Ascending aorta (tissue), 2 donors: ENCODE results near the gene DNAJC13. TPM values are rescaled to one million over a fixed set of nuclear protein-coding genes. Genes with fewer than 3 reads are reported as not detected.
A peak's percentile ranks its signal among the peaks of the same experiment; 100 is the strongest.

Source experiments
- DNase-seq, 2 donors: peaks; one replicate each; pipeline ENCODE4 v3.0.0-alpha.2; 2019; ENCODE audit warnings: low spot score in 2 of 2
- H3K27ac ChIP-seq, 2 donors: fragments of 200-600 bp; sonication (generic); one replicate each; pipeline ENCODE4 v1.5.1; 2016 to 2017; ENCODE audit warnings: mild to moderate bottlenecking in 1 of 2
- H3K27me3 ChIP-seq: fragments of 200-600 bp; sonication (generic); one replicate; pipeline ENCODE4 v1.5.1; 2017
- H3K36me3 ChIP-seq, 2 donors: fragments of 200-600 bp; sonication (generic); one replicate each; pipeline ENCODE4 v1.5.1; 2016
- H3K4me1 ChIP-seq, 2 donors: fragments of 200-600 bp; sonication (generic); one replicate each; pipeline ENCODE4 v1.5.1; 2016 to 2017; ENCODE audit warnings: mild to moderate bottlenecking in 1 of 2
- H3K4me3 ChIP-seq, 2 donors: fragments of 200-600 bp; sonication (generic); one replicate each; pipeline ENCODE4 v1.5.1; 2016 to 2017; ENCODE audit warnings: mild to moderate bottlenecking in 1 of 2
- H3K9me3 ChIP-seq, 2 donors: fragments of 200-600 bp; sonication (generic); one replicate each; pipeline ENCODE4 v1.5.1; 2016
- intact Hi-C: fragments of 100-400 bp; cut with DNase I; formaldehyde crosslinking; loops from one replicate; pipeline ENCODE4 v1.15.1; 2023
- total RNA-seq: library from RNA; depleted of rRNA; stranded (reverse); fragments of >200 nt; gene quantifications from one replicate; pipeline ENCODE4 v1.1.0, GENCODE V29; 2016
- TF ChIP-seq, protein P1 (sequence below), 3 experiments: fragments of 200-600 bp in 2 of 3; fragments of 450-650 bp in 1 of 3; sonication (generic) in 2 of 3; IDR thresholded peaks; one replicate each; pipeline ENCODE4 v1.5.1; 2016 to 2019; ENCODE audit warnings: antibody characterized with exemption in 3 of 3, mild to moderate bottlenecking in 1 of 3, moderate library complexity in 1 of 3

DNAJC13 gene
- total RNA-seq, 1 donor from 2014 or later: 29.4 TPM

DNA sequence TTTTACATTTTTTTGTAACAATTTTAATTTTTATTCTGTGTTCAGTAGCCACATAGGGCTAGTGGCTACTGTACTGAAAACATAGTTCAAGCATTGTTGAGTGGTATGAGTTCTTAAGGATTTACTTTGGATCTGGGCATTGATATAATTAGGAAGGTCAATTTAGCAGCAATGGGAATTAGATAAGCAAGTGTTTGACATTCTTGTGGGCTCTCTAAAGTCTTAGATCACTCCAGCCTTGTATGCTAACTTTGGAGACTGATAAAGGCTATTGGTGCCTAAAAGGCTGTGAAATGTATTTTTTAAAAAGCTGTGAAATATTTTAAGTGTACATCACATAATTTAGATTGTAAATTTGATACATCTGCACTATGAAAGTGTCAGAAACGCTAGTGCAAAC lies 2.5 kb upstream of the DNAJC13 start:
- Histone ChIP-seq H3K36me3 (no peaks in the 10 kb centered on the region), H3K27me3 (no peaks in the 10 kb centered on the region), H3K9me3 (no peaks in the 10 kb centered on the region), H3K27ac (no peak overlapping the region), H3K4me3 (no peak overlapping the region), H3K4me1 (peaks cover 0 to 10% of the 10 kb centered on the region in 2 donors)
- TF ChIP-seq, protein P1, sequence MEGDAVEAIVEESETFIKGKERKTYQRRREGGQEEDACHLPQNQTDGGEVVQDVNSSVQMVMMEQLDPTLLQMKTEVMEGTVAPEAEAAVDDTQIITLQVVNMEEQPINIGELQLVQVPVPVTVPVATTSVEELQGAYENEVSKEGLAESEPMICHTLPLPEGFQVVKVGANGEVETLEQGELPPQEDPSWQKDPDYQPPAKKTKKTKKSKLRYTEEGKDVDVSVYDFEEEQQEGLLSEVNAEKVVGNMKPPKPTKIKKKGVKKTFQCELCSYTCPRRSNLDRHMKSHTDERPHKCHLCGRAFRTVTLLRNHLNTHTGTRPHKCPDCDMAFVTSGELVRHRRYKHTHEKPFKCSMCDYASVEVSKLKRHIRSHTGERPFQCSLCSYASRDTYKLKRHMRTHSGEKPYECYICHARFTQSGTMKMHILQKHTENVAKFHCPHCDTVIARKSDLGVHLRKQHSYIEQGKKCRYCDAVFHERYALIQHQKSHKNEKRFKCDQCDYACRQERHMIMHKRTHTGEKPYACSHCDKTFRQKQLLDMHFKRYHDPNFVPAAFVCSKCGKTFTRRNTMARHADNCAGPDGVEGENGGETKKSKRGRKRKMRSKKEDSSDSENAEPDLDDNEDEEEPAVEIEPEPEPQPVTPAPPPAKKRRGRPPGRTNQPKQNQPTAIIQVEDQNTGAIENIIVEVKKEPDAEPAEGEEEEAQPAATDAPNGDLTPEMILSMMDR (IDR thresholded peaks at IDR 0.05): no peak
- intact Hi-C loops: loop anchor here (5.0 to 10.0 kb wide), 4 partner anchors 1160 to 1523 kb away; partner anchors contain the start of genes ASTE1, ATP2C1, CDV3 and NEK11
- DNase-seq: no peak

DNA sequence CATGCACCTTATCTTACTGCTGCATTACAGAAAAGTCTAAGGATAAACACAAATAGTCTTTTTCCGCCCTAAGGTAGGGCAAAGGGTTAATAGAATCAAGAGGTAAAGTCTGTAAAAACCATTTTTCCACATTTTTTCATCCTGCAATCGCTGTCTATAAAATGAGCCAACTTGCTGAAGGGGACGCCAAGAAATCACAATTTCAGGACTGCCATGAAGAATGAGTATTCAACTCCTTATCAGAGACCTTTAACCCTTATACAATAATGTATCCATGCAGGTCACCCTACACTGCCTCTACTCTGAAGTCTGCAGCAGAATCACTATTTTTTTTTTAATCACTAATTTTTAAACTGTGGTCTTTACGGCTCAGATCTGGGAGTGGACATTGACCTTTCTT lies 1.1 kb upstream of the DNAJC13 start:
- Histone ChIP-seq H3K9me3 (no peaks in the 10 kb centered on the region), H3K36me3 (no peaks in the 10 kb centered on the region), H3K27ac (no peak overlapping the region), H3K27me3 (no peaks in the 10 kb centered on the region), H3K4me1 (peaks cover 0 to 10% of the 10 kb centered on the region in 2 donors), H3K4me3 (no peak overlapping the region)
- DNase-seq: no peak
- TF ChIP-seq, protein P1 (IDR thresholded peaks at IDR 0.05): no peak
- intact Hi-C loops: loop anchor here (5.0 to 10.0 kb wide), 4 partner anchors 1159 to 1524 kb away; partner anchors contain the start of genes ASTE1, ATP2C1, CDV3 and NEK11

DNA sequence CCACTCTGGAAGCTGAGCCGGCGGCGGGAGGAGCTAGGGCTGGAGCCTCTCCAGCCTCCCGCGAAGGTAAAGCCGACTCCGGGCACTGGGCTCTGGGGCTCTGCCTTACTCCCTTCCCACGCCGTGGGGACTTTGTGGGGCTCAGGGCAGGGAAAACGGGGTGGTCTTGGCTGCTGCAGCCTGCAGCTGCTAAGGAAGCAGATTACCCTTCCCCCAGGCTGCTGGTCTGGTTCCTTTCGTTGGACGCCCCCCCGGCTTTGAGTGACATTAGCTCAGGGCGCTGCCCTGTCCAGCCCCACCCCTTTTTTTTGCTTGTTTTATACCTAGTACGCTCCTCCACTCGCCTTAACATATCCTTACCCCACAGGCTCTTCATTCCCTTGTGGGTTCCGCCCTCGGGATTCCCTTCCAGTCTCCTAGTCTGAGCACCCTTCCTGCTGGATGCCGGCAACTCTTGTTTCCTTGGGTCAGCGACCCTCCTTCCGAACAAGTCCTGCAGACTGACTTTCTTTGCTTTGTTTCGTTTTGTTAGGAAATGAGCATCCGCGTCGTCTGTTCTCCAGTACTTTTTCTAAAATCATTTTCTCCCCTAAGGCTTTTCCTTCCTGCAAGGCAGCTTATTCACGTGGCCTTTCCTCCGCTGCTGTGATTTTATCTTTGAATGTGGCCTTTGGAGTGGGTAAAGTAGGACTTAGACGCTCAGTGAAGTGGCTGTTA lies 551 bp downstream of the DNAJC13 start:
- H3K4me1 ChIP-seq: peaks cover 0 to 18% of the 10 kb centered on the region in 2 donors
- no peaks in the 10 kb centered on the region for H3K9me3 ChIP-seq

DNA sequence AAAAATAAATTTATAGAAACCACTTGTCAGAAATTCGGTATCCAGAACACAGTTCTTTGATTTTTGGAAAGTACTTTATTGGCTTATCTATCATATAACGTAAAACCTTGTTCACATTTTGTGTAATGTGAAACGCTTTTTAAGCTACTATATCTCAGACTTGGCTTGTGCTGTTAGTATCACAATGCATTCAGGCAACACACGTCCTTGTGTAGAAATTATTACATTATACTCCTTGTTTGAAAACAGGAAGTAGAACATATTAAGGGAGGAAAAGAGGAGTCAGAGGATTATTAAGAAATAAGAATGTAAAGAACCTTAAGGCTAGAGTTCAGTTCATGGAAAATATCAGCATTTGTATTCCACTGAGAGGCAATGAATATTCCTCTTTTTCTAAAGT lies 1.6 kb downstream of the DNAJC13 start:
- DNase-seq: no peak
- Histone ChIP-seq H3K27ac (no peak overlapping the region), H3K4me1 (peaks cover 0 to 20% of the 10 kb centered on the region in 2 donors), H3K27me3 (no peaks in the 10 kb centered on the region), H3K9me3 (no peaks in the 10 kb centered on the region), H3K36me3 (no peaks in the 10 kb centered on the region), H3K4me3 (peak overlapping the region; percentile 79 to 98)
- TF ChIP-seq, protein P1 (IDR thresholded peaks at IDR 0.05): no peak
- intact Hi-C loops: loop anchor here (5.0 to 10.0 kb wide), 4 partner anchors 1156 to 1527 kb away; partner anchors contain the start of genes ASTE1, ATP2C1, CDV3 and NEK11

More for the DNA sequence above, 551 bp downstream of the DNAJC13 start:
- no peaks in the 10 kb centered on the region for H3K27me3 ChIP-seq
- H3K36me3 ChIP-seq: no peaks in the 10 kb centered on the region
- no peak for DNase-seq
- intact Hi-C loops: loop anchor here (1.0 to 10.0 kb wide), 6 partner anchors 30 to 1526 kb away; partner anchors contain the start of genes ASTE1, ATP2C1, CDV3 and NEK11
- TF ChIP-seq, protein P1 (IDR thresholded peaks at IDR 0.05): no peak
- H3K4me3 ChIP-seq: peak overlapping the region; percentile 79 to 98
- peak overlapping the region; percentile 77 to 87 for H3K27ac ChIP-seq

DNA sequence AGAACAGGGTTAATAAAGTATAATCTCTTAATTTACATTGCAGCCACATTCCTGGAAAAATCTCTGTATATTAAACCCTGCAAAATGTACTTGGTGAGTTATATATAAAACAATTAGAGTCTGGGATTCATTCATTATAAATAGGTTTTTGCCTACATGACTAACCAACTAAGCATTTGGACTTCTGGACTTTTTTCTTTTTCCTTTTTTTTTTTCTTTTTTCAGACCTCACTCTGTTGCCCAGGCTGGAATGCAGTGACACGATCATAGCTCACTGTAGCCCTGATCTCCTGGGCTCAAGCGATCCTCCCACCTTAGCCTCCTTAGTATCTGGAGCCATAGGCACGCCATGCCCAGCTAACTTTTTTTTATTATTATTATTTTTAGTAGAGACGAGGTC lies 4.5 kb downstream of the DNAJC13 start:
- no peak overlapping the region for H3K4me3 ChIP-seq
- no peak for DNase-seq
- no peaks in the 10 kb centered on the region for H3K27me3 ChIP-seq
- no peaks in the 10 kb centered on the region for H3K36me3 ChIP-seq
- peaks cover 0 to 20% of the 10 kb centered on the region in 2 donors for H3K4me1 ChIP-seq
- intact Hi-C loops: no loop called here
- peak overlapping the region in 1 of 2 donors; percentile 45 for H3K27ac ChIP-seq
- TF ChIP-seq, protein P1 (IDR thresholded peaks at IDR 0.05): no peak
- no peaks in the 10 kb centered on the region for H3K9me3 ChIP-seq
